K562 (cell line): ENCODE data around the gene ANKMY1. TPM values are rescaled to one million over a fixed set of nuclear protein-coding genes. Genes with fewer than 3 reads are reported as not detected.

ENCODE experiments used
- CXXC5 ChIP-seq: fragments of 250-450 bp; sonication (Bioruptor Pico); IDR thresholded peaks from 2 replicates; pipeline ENCODE4 v1.8.0; 2022; ENCODE audit warnings: inconsistent platforms, mild to moderate bottlenecking, moderate library complexity
- SFPQ ChIP-seq: fragments of 200-400 bp; formaldehyde crosslinking; IDR thresholded peaks from 2 replicates; pipeline ENCODE4 v1.6.1; 2017; ENCODE audit warnings: mild to moderate bottlenecking, low read depth, low read length, moderate library complexity
- ZBTB12 ChIP-seq: fragments of 250-450 bp; sonication (Bioruptor Pico); IDR thresholded peaks from 2 replicates; pipeline ENCODE4 v1.4.0; 2020
- ZNF274 ChIP-seq: IDR thresholded peaks from 2 replicates; pipeline ENCODE4 v1.6.1; 2011; ENCODE audit warnings: low read depth, mild to moderate bottlenecking, low read length, moderate library complexity, borderline replicate concordance
- ZNF384 ChIP-seq: IDR thresholded peaks from 2 replicates; pipeline ENCODE4 v1.6.1; 2012; ENCODE audit warnings: low read depth, low read length, improper control_type of control experiment
- polyA plus RNA-seq, 8 experiments: library from polyadenylated mRNA; depleted of rRNA in 4 of 8; stranded (reverse) in 5 of 8; unstranded in 3 of 8; fragments of >200 nt; fragmentation: Nextera tagmentation in 2 of 8; fragmentation: Illumina TruSeq in 1 of 8; extraction: Ambion mirVana in 2 of 8; extraction: Trizol in 1 of 8; gene quantifications; 2 replicates each; pipeline versions ENCODE4 v1.2.1 to v1.2.3, GENCODE V29; 2011 to 2014; ENCODE audit warnings: inconsistent platforms in 1 of 8, missing spikeins in 1 of 8
- total RNA-seq, 7 experiments: library from RNA; depleted of rRNA in 6 of 7; stranded (reverse); fragments of >200 nt in 6 of 7; fragmentation: Illumina TruSeq in 2 of 7; extraction: Trizol in 2 of 7; gene quantifications; 2 replicates each; pipeline versions ENCODE4 v1.2.1 to v1.2.3, GENCODE V29; 2011 to 2021; ENCODE audit warnings: low replicate concordance in 1 of 7
- TF ChIP-seq, protein P1 (sequence below), 2 experiments: IDR thresholded peaks in 1 of 2; conservative IDR thresholded peaks in 1 of 2; 2 replicates each; pipeline ENCODE4 v1.6.1; 2016; ENCODE audit warnings: low read depth in 2 of 2, mild to moderate bottlenecking in 1 of 2, missing compliant biosample characterization in 1 of 2, missing genetic modification characterization in 1 of 2, moderate library complexity in 1 of 2

Gene ANKMY1
- total and polyA plus RNA-seq, 9 of the 15 experiments (the other 6 are each of a cell fraction or from before 2014, with no cell fraction given): 0.75 to 15.1 (median 11.7) TPM

GRCh38 chr2:240452462-240453256 is 105.1 kb downstream of the ANKMY1 start (continued):
- no peak for TF ChIP-seq ZBTB12 (CRISPR knock-in tag)
- no peak for TF ChIP-seq ZNF274
- TF ChIP-seq, protein P1, sequence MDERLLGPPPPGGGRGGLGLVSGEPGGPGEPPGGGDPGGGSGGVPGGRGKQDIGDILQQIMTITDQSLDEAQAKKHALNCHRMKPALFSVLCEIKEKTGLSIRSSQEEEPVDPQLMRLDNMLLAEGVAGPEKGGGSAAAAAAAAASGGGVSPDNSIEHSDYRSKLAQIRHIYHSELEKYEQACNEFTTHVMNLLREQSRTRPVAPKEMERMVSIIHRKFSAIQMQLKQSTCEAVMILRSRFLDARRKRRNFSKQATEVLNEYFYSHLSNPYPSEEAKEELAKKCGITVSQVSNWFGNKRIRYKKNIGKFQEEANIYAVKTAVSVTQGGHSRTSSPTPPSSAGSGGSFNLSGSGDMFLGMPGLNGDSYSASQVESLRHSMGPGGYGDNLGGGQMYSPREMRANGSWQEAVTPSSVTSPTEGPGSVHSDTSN (CRISPR knock-in tag; IDR thresholded peaks at IDR 0.05; ENCODE audit: low read depth): no peak
- TF ChIP-seq, protein P1 (tag; conservative IDR thresholded peaks at IDR 0.05; ENCODE audit: low read depth): no peak
- no peak for TF ChIP-seq SFPQ
- 0 out of 2 replicates have a peak, but pooled peaks have one; percentile 25 for TF ChIP-seq CXXC5 (CRISPR knock-in tag)
- TF ChIP-seq ZNF384: no peak
- TF ChIP-seq, all 486 proteins: peak for 5
